ENCODE measurements around the gene SMAD4. TPM values are rescaled to one million over a fixed set of nuclear protein-coding genes. Genes with fewer than 3 reads are reported as not detected.

The SMAD4 gene
- total and polyA plus RNA-seq, 2 experiments from 2014 or later = 64.4 to 116 TPM

GRCh38 chr18:51044928-51045585, 15.0 kb downstream of the SMAD4 start:
- Histone ChIP-seq H3K36me3 (replicated peaks; ENCODE audit: insufficient read depth, low read depth) (no peaks in the 10 kb centered on the region), H3K9me3 (ENCODE audit: low read depth) (no peaks in the 10 kb centered on the region), H3K27me3 (no peaks in the 10 kb centered on the region), H3K4me1 (ENCODE audit: insufficient read depth) (peaks cover 21% of the 10 kb centered on the region), H4K20me1 (ENCODE audit: insufficient read depth, poor library complexity, severe bottlenecking) (peaks cover 86% of the 10 kb centered on the region), H2AFZ (no peak overlapping the region), H3K9me2 (replicated peaks; ENCODE audit: insufficient read depth) (no peaks in the 10 kb centered on the region), H3K4me2 (peak overlapping the region; percentile 69), H3K4me3 (no peak overlapping the region), H3K27ac (peak overlapping the region; percentile 38), H3K79me2 (peaks cover 99% of the 10 kb centered on the region)
- WGBS (ENCODE audit: low lambda C conversion rate, missing lambda C conversion rate) = 12% methylated on average over 2 of the region's 2 CpGs
- TF ChIP-seq EZH2phosphoT487 (IDR thresholded peaks at IDR 0.05; ENCODE audit: low read depth, severe bottlenecking, unreplicated experiment) (no peak), CTCF (IDR thresholded peaks at IDR 0.05; ENCODE audit: poor library complexity) (no peak), EZH2 (IDR thresholded peaks at IDR 0.05; ENCODE audit: borderline replicate concordance) (no peak)
- DNase-seq (ENCODE audit: low spot score) = no peak

GRCh38 chr18:51048190-51048589, 18.2 kb downstream of the SMAD4 start:
- H3K4me2 ChIP-seq = no peak overlapping the region
- no peaks in the 10 kb centered on the region for H3K36me3 ChIP-seq (replicated peaks; ENCODE audit: insufficient read depth, low read depth)
- no peak overlapping the region for H3K27ac ChIP-seq
- TF ChIP-seq CTCF (IDR thresholded peaks at IDR 0.05; ENCODE audit: poor library complexity) (no peak), EZH2phosphoT487 (IDR thresholded peaks at IDR 0.05; ENCODE audit: low read depth, severe bottlenecking, unreplicated experiment) (no peak), EZH2 (IDR thresholded peaks at IDR 0.05; ENCODE audit: borderline replicate concordance) (no peak)
- peaks cover 54% of the 10 kb centered on the region for H4K20me1 ChIP-seq (ENCODE audit: insufficient read depth, poor library complexity, severe bottlenecking)
- H3K9me3 ChIP-seq (ENCODE audit: low read depth) = no peaks in the 10 kb centered on the region
- no peaks in the 10 kb centered on the region for H3K9me2 ChIP-seq (replicated peaks; ENCODE audit: insufficient read depth)
- H3K4me1 ChIP-seq (ENCODE audit: insufficient read depth) = peaks cover 21% of the 10 kb centered on the region
- no peak overlapping the region for H3K4me3 ChIP-seq
- 100% methylated on average over 1 of the region's 1 CpG for WGBS (ENCODE audit: low lambda C conversion rate, missing lambda C conversion rate)
- H3K27me3 ChIP-seq = no peaks in the 10 kb centered on the region
- no peak for DNase-seq (ENCODE audit: low spot score)
- H2AFZ ChIP-seq = no peak overlapping the region
- H3K79me2 ChIP-seq = peaks cover 86% of the 10 kb centered on the region

GRCh38 chr18:51049137-51049536, 19.1 kb downstream of the SMAD4 start:
- no peaks in the 10 kb centered on the region for H3K9me3 ChIP-seq (ENCODE audit: low read depth)
- H3K4me1 ChIP-seq (ENCODE audit: insufficient read depth) = peaks cover 21% of the 10 kb centered on the region
- no peak for DNase-seq (ENCODE audit: low spot score)
- peaks cover 86% of the 10 kb centered on the region for H3K79me2 ChIP-seq
- TF ChIP-seq CTCF (IDR thresholded peaks at IDR 0.05; ENCODE audit: poor library complexity) (no peak), EZH2 (IDR thresholded peaks at IDR 0.05; ENCODE audit: borderline replicate concordance) (no peak), EZH2phosphoT487 (IDR thresholded peaks at IDR 0.05; ENCODE audit: low read depth, severe bottlenecking, unreplicated experiment) (no peak)
- no peaks in the 10 kb centered on the region for H3K9me2 ChIP-seq (replicated peaks; ENCODE audit: insufficient read depth)
- H3K27ac ChIP-seq = no peak overlapping the region
- no peak overlapping the region for H3K4me2 ChIP-seq
- no peaks in the 10 kb centered on the region for H3K27me3 ChIP-seq
- peaks cover 46% of the 10 kb centered on the region for H4K20me1 ChIP-seq (ENCODE audit: insufficient read depth, poor library complexity, severe bottlenecking)
- H2AFZ ChIP-seq = no peak overlapping the region
- no peak overlapping the region for H3K4me3 ChIP-seq
- H3K36me3 ChIP-seq (replicated peaks; ENCODE audit: insufficient read depth, low read depth) = no peaks in the 10 kb centered on the region
- 94% methylated on average over 2 of the region's 2 CpGs for WGBS (ENCODE audit: low lambda C conversion rate, missing lambda C conversion rate)

Measured in hepatocyte (in vitro differentiated cells).